Adrenal gland (tissue), 5 donors: ENCODE measurements around the gene BRD4.

Experiments used
- POLR2A ChIP-seq, 2 donors: fragments of 450-650 bp; IDR thresholded peaks; one replicate each; pipeline ENCODE4 v1.6.1; 2017; ENCODE audit warnings: antibody characterized with exemption in 2 of 2, mild to moderate bottlenecking in 2 of 2, moderate library complexity in 1 of 2
- TF ChIP-seq, protein P1 (sequence below), 6 experiments: fragments of 450-650 bp in 4 of 6; fragments of 200-600 bp in 2 of 6; sonication (generic) in 1 of 6; IDR thresholded peaks; 1 replicate in 5 of 6; 2 replicates in 1 of 6; pipeline versions ENCODE4 v1.5.1 to v1.8.0; 2016 to 2021; ENCODE audit warnings: antibody characterized with exemption in 6 of 6, mild to moderate bottlenecking in 2 of 6, moderate library complexity in 1 of 6
- donor health status: DM: no; HTN: no; CAD: no.

GRCh38 chr19:15320116-15320515 is 12.2 kb downstream of the BRD4 start:
- TF ChIP-seq, protein P1, sequence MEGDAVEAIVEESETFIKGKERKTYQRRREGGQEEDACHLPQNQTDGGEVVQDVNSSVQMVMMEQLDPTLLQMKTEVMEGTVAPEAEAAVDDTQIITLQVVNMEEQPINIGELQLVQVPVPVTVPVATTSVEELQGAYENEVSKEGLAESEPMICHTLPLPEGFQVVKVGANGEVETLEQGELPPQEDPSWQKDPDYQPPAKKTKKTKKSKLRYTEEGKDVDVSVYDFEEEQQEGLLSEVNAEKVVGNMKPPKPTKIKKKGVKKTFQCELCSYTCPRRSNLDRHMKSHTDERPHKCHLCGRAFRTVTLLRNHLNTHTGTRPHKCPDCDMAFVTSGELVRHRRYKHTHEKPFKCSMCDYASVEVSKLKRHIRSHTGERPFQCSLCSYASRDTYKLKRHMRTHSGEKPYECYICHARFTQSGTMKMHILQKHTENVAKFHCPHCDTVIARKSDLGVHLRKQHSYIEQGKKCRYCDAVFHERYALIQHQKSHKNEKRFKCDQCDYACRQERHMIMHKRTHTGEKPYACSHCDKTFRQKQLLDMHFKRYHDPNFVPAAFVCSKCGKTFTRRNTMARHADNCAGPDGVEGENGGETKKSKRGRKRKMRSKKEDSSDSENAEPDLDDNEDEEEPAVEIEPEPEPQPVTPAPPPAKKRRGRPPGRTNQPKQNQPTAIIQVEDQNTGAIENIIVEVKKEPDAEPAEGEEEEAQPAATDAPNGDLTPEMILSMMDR (IDR thresholded peaks at IDR 0.05) = no peak
- TF ChIP-seq POLR2A (IDR thresholded peaks at IDR 0.05) = no peak
